ENCODE measurements around the gene HIF1A. TPM values are rescaled to one million over a fixed set of nuclear protein-coding genes. Genes with fewer than 3 reads are reported as not detected.

The HIF1A gene
- polyA plus RNA-seq, 6 donors from 2014 or later, result 109 to 152 (median 125) TPM

- Mint-ChIP-seq H3K9me3 (peaks cover 0 to 3% (median 0%) of the 10 kb centered on the region in 7 donors), H3K27ac (peak overlapping the region; percentile 7 to 97 (median 96)), H3K4me3 (peak overlapping the region; percentile 9 to 83 (median 68)), H3K4me1 (peaks cover 33 to 58% (median 56%) of the 10 kb centered on the region in 3 donors), H3K27me3 (no peaks in the 10 kb centered on the region), H3K36me3 (no peaks in the 10 kb centered on the region)
- DNase-seq (no peak), ATAC-seq (ENCODE audit: low read depth in 2 of 2) (no peak)
Observed at GRCh38 chr14:61661471-61662400, 33.6 kb upstream of the HIF1A start.

GRCh38 chr14:61662437-61663311 is 32.6 kb upstream of the HIF1A start:
- DNase-seq (no peak), ATAC-seq (ENCODE audit: low read depth in 2 of 2) (no peak)

GRCh38 chr14:61663312-61663979 is 31.9 kb upstream of the HIF1A start:
- Mint-ChIP-seq H3K4me1 (peaks cover 39 to 58% (median 56%) of the 10 kb centered on the region in 3 donors), H3K27ac (peak overlapping the region; percentile 45 to 97 (median 96)), H3K9me3 (peaks cover 0 to 3% (median 0%) of the 10 kb centered on the region in 7 donors), H3K36me3 (no peaks in the 10 kb centered on the region), H3K27me3 (no peaks in the 10 kb centered on the region), H3K4me3 (peak overlapping the region; percentile 39 to 87 (median 77))
- ATAC-seq (ENCODE audit: low read depth in 2 of 2), result peak; percentile 91 to 93
- DNase-seq, result peak; percentile 73

More at GRCh38 chr14:61662437-61663311, 32.6 kb upstream of the HIF1A start:
- Mint-ChIP-seq H3K9me3 (peaks cover 0 to 3% (median 0%) of the 10 kb centered on the region in 7 donors), H3K27me3 (no peaks in the 10 kb centered on the region), H3K27ac (peak overlapping the region; percentile 45 to 97 (median 96)), H3K36me3 (no peaks in the 10 kb centered on the region), H3K4me3 (peak overlapping the region; percentile 36 to 86 (median 74)), H3K4me1 (peaks cover 39 to 58% (median 56%) of the 10 kb centered on the region in 3 donors)

GRCh38 chr14:61668282-61668681 is 27.0 kb upstream of the HIF1A start:
- no peak for ATAC-seq (ENCODE audit: low read depth in 2 of 2)
- H3K27ac Mint-ChIP-seq, result no peak overlapping the region
- H3K9me3 Mint-ChIP-seq, result peaks cover 0 to 3% (median 0%) of the 10 kb centered on the region in 7 donors
- no peak overlapping the region for H3K4me3 Mint-ChIP-seq
- H3K36me3 Mint-ChIP-seq, result no peaks in the 10 kb centered on the region
- DNase-seq, result no peak
- H3K4me1 Mint-ChIP-seq, result peaks cover 19 to 37% (median 24%) of the 10 kb centered on the region in 3 donors
- H3K27me3 Mint-ChIP-seq, result no peaks in the 10 kb centered on the region

GRCh38 chr14:61670576-61670975 is 24.7 kb upstream of the HIF1A start:
- ATAC-seq (ENCODE audit: low read depth in 2 of 2) (no peak), DNase-seq (no peak)
- Mint-ChIP-seq H3K27me3 (no peaks in the 10 kb centered on the region), H3K9me3 (no peaks in the 10 kb centered on the region), H3K36me3 (no peaks in the 10 kb centered on the region), H3K4me1 (peaks cover 7 to 24% (median 10%) of the 10 kb centered on the region in 3 donors), H3K27ac (no peak overlapping the region), H3K4me3 (peak overlapping the region in 1 of 8 donors; percentile 82)

- Mint-ChIP-seq H3K36me3 (no peaks in the 10 kb centered on the region), H3K4me3 (peak overlapping the region in 3 of 8 donors; percentile 50 to 82 (median 62)), H3K27me3 (no peaks in the 10 kb centered on the region), H3K9me3 (no peaks in the 10 kb centered on the region), H3K4me1 (peaks cover 5 to 19% (median 5%) of the 10 kb centered on the region in 3 donors), H3K27ac (peak overlapping the region in 1 of 6 donors; percentile 86)
- DNase-seq (peak; percentile 60), ATAC-seq (ENCODE audit: low read depth in 2 of 2) (peak; percentile 95)
Observed at GRCh38 chr14:61671082-61671481, 24.2 kb upstream of the HIF1A start.

- Mint-ChIP-seq H3K4me3 (peak overlapping the region in 1 of 8 donors; percentile 47), H3K36me3 (no peaks in the 10 kb centered on the region), H3K27ac (peak overlapping the region in 3 of 6 donors; percentile 61 to 95 (median 91)), H3K4me1 (peaks cover 4 to 13% (median 6%) of the 10 kb centered on the region in 3 donors), H3K27me3 (no peaks in the 10 kb centered on the region), H3K9me3 (no peaks in the 10 kb centered on the region)
- no peak for ATAC-seq (ENCODE audit: low read depth in 2 of 2)
- no peak for DNase-seq
Observed at GRCh38 chr14:61672796-61673195, 22.5 kb upstream of the HIF1A start.

GRCh38 chr14:61673305-61673704 is 22.0 kb upstream of the HIF1A start:
- DNase-seq, result no peak
- Mint-ChIP-seq H3K9me3 (no peaks in the 10 kb centered on the region), H3K27ac (peak overlapping the region in 4 of 6 donors; percentile 13 to 61 (median 51)), H3K4me3 (no peak overlapping the region), H3K4me1 (peaks cover 4 to 13% (median 6%) of the 10 kb centered on the region in 3 donors), H3K36me3 (no peaks in the 10 kb centered on the region), H3K27me3 (no peaks in the 10 kb centered on the region)
- ATAC-seq (ENCODE audit: low read depth in 2 of 2), result no peak

- DNase-seq, result no peak
- Mint-ChIP-seq H3K9me3 (no peaks in the 10 kb centered on the region), H3K4me1 (peaks cover 4 to 16% (median 6%) of the 10 kb centered on the region in 3 donors), H3K36me3 (no peaks in the 10 kb centered on the region), H3K27ac (no peak overlapping the region), H3K27me3 (no peaks in the 10 kb centered on the region), H3K4me3 (no peak overlapping the region)
- ATAC-seq (ENCODE audit: low read depth in 2 of 2), result no peak
Observed at GRCh38 chr14:61675291-61675690, 20.0 kb upstream of the HIF1A start.

- Mint-ChIP-seq H3K4me3 (no peak overlapping the region), H3K9me3 (no peaks in the 10 kb centered on the region), H3K36me3 (no peaks in the 10 kb centered on the region), H3K27ac (no peak overlapping the region), H3K4me1 (peaks cover 4 to 6% (median 4%) of the 10 kb centered on the region in 3 donors), H3K27me3 (no peaks in the 10 kb centered on the region)
- DNase-seq (no peak), ATAC-seq (ENCODE audit: low read depth in 2 of 2) (no peak)
Observed at GRCh38 chr14:61677479-61677878, 17.8 kb upstream of the HIF1A start.

- ATAC-seq (ENCODE audit: low read depth in 2 of 2) (no peak), DNase-seq (no peak)
- no peaks in the 10 kb centered on the region for H3K9me3 Mint-ChIP-seq
- H3K36me3 Mint-ChIP-seq, result no peaks in the 10 kb centered on the region
- H3K4me1 Mint-ChIP-seq, result peaks cover 3 to 6% (median 4%) of the 10 kb centered on the region in 3 donors
- no peaks in the 10 kb centered on the region for H3K27me3 Mint-ChIP-seq
- H3K4me3 Mint-ChIP-seq, result no peak overlapping the region
- no peak overlapping the region for H3K27ac Mint-ChIP-seq
Observed at GRCh38 chr14:61678975-61679374, 16.3 kb upstream of the HIF1A start.

- no peak for ATAC-seq (ENCODE audit: low read depth in 2 of 2)
- Mint-ChIP-seq H3K4me1 (peaks cover 0 to 3% (median 0%) of the 10 kb centered on the region in 3 donors), H3K36me3 (no peaks in the 10 kb centered on the region), H3K9me3 (no peaks in the 10 kb centered on the region), H3K27me3 (no peaks in the 10 kb centered on the region), H3K27ac (no peak overlapping the region), H3K4me3 (no peak overlapping the region)
- no peak for DNase-seq
Observed at GRCh38 chr14:61681413-61681812, 13.9 kb upstream of the HIF1A start.

- Mint-ChIP-seq H3K4me1 (peaks cover 0 to 3% (median 0%) of the 10 kb centered on the region in 3 donors), H3K9me3 (peaks cover 0 to 4% (median 0%) of the 10 kb centered on the region in 7 donors), H3K4me3 (no peak overlapping the region), H3K36me3 (no peaks in the 10 kb centered on the region), H3K27ac (no peak overlapping the region), H3K27me3 (no peaks in the 10 kb centered on the region)
- DNase-seq, result no peak
- no peak for ATAC-seq (ENCODE audit: low read depth in 2 of 2)
Observed at GRCh38 chr14:61683108-61683507, 12.2 kb upstream of the HIF1A start.
